ENCODE results near the gene CCDC183. TPM values are rescaled to one million over a fixed set of nuclear protein-coding genes. Genes with fewer than 3 reads are reported as not detected.
"Not testable (repeated sequence)": the region's sequence is repeated elsewhere in the genome, so short reads cannot be mapped to it uniquely, and the experiment has no call there.

CCDC183 gene
- total RNA-seq, 4 donors from 2014 or later: 1.4 to 3.4 (median 2.0) TPM; not detected in 1

- no peaks in the 10 kb centered on the region for H3K4me1 ChIP-seq
- H3K27me3 ChIP-seq: peaks cover 6% of the 10 kb centered on the region
- 92% methylated on average over 6 of the region's 31 CpGs; no CpG with 5 or more reads in 1 of the 2 donors for WGBS, 2 donors (ENCODE audit: low coverage in 1 of 2)
- H3K4me3 ChIP-seq: no peak overlapping the region
- H3K27ac ChIP-seq: no peak overlapping the region
- no peaks in the 10 kb centered on the region for H3K36me3 ChIP-seq
- no peak for TF ChIP-seq CTCF (IDR thresholded peaks at IDR 0.05)
- no peak for TF ChIP-seq POLR2AphosphoS5 (IDR thresholded peaks at IDR 0.05)
- TF ChIP-seq EP300 (IDR thresholded peaks at IDR 0.05): no peak
- TF ChIP-seq POLR2A (IDR thresholded peaks at IDR 0.05): no peak
- no peak for ATAC-seq
- H3K9me3 ChIP-seq: peaks cover 0 to 18% (median 0%) of the 10 kb centered on the region in 3 donors
Observed at GRCh38 chr9:136753371-136754058, 42.6 kb upstream of the CCDC183 start.

GRCh38 chr9:136754059-136754572 is 42.0 kb upstream of the CCDC183 start:
- WGBS, 2 donors (ENCODE audit: low coverage in 1 of 2): no CpG with 5 or more reads among the region's 17 CpGs

GRCh38 chr9:136754626-136755301 is 41.4 kb upstream of the CCDC183 start:
- Histone ChIP-seq H3K9me3 (peaks cover 0 to 18% (median 0%) of the 10 kb centered on the region in 3 donors), H3K4me3 (no peak overlapping the region), H3K27me3 (peaks cover 15% of the 10 kb centered on the region), H3K27ac (no peak overlapping the region), H3K4me1 (no peaks in the 10 kb centered on the region), H3K36me3 (no peaks in the 10 kb centered on the region)
- no CpG with 5 or more reads among the region's 24 CpGs for WGBS, 2 donors (ENCODE audit: low coverage in 1 of 2)
- ATAC-seq: no peak
- TF ChIP-seq POLR2A (IDR thresholded peaks at IDR 0.05) (no peak), EP300 (IDR thresholded peaks at IDR 0.05) (no peak), POLR2AphosphoS5 (IDR thresholded peaks at IDR 0.05) (no peak), CTCF (IDR thresholded peaks at IDR 0.05) (no peak)

More at GRCh38 chr9:136754059-136754572, 42.0 kb upstream of the CCDC183 start:
- no peaks in the 10 kb centered on the region for H3K36me3 ChIP-seq
- H3K27ac ChIP-seq: no peak overlapping the region
- H3K27me3 ChIP-seq: peaks cover 9% of the 10 kb centered on the region
- no peaks in the 10 kb centered on the region for H3K4me1 ChIP-seq
- TF ChIP-seq EP300 (IDR thresholded peaks at IDR 0.05) (no peak), POLR2A (IDR thresholded peaks at IDR 0.05) (no peak), POLR2AphosphoS5 (IDR thresholded peaks at IDR 0.05) (no peak), CTCF (IDR thresholded peaks at IDR 0.05) (no peak)
- no peak overlapping the region for H3K4me3 ChIP-seq
- no peak for ATAC-seq
- peaks cover 0 to 18% (median 0%) of the 10 kb centered on the region in 3 donors for H3K9me3 ChIP-seq

- Histone ChIP-seq H3K9me3 (peaks cover 0 to 18% (median 0%) of the 10 kb centered on the region in 3 donors), H3K27me3 (peaks cover 23% of the 10 kb centered on the region)
- not testable (repeated sequence) for ATAC-seq, H3K4me1 ChIP-seq, H3K27ac ChIP-seq, H3K36me3 ChIP-seq, H3K4me3 ChIP-seq
- WGBS, 2 donors (ENCODE audit: low coverage in 1 of 2): 80 to 82% methylated on average over 5 to 9 of the region's 22 CpGs
Observed at GRCh38 chr9:136755302-136756133, 40.6 kb upstream of the CCDC183 start.

- 79 to 96% methylated on average over 4 of the region's 4 CpGs for WGBS, 2 donors (ENCODE audit: low coverage in 1 of 2)
- Histone ChIP-seq H3K27me3 (peaks cover 25% of the 10 kb centered on the region), H3K27ac (no peak overlapping the region), H3K9me3 (peaks cover 0 to 18% (median 0%) of the 10 kb centered on the region in 3 donors), H3K4me3 (no peak overlapping the region), H3K36me3 (no peaks in the 10 kb centered on the region), H3K4me1 (peaks cover 0 to 3% (median 0%) of the 10 kb centered on the region in 3 donors)
- no peak for ATAC-seq
- TF ChIP-seq POLR2A (IDR thresholded peaks at IDR 0.05): no peak
- no peak for TF ChIP-seq CTCF (IDR thresholded peaks at IDR 0.05)
- TF ChIP-seq POLR2AphosphoS5 (IDR thresholded peaks at IDR 0.05): no peak
- TF ChIP-seq EP300 (IDR thresholded peaks at IDR 0.05): no peak
Observed at GRCh38 chr9:136756134-136756438, 40.1 kb upstream of the CCDC183 start.

Data from gastroesophageal sphincter (tissue), 4 donors.